ENCODE data around the gene TMEM116.

Gene TMEM116

DNA sequence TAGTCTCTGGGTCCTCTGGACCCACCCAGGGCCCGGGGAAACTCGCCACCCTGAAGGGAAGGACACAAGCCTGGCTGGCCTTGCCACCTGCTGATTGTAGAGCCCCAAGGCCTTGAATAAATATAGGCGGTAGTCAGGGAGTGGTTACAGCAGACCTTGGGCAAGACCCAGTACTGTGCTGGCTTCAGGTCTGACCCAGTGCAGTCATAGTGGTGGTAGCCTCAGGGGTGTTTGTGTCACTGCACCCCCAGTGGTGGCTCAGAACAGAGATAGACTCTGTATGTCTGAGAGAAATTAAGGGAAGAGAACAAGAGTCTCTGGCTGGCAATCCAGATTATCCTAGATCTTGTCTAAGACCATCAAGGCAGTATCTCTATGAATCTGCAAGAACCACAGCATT, 107.5 kb downstream of the TMEM116 start:
- in situ Hi-C loops (cut with HindIII; ENCODE audit: low sequenced_read_pairs): no loop called here

GRCh38 chr12:111904446-111904975, 108.5 kb downstream of the TMEM116 start:
- in situ Hi-C loops (cut with HindIII; ENCODE audit: low sequenced_read_pairs): no loop called here

DNA sequence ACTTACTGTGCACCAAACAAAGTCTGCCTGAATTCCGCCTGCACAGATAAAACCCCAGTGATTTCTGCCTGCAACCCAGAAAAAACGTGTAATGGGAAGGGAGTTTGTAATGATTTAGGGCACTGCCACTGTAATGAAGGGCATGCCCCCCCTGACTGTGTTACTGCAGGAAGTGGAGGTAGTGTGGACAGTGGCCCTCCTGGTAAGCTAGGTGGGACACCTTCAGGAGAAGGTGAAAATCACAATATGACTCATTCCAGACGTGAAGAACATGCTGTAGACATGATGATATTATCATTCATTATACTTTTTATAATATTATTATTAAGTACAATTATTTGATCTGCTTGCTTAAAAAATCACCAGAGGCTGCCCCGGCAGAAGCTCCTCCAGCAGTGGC, 111.8 kb downstream of the TMEM116 start:
- in situ Hi-C loops (cut with HindIII; ENCODE audit: low sequenced_read_pairs): no loop called here

DNA sequence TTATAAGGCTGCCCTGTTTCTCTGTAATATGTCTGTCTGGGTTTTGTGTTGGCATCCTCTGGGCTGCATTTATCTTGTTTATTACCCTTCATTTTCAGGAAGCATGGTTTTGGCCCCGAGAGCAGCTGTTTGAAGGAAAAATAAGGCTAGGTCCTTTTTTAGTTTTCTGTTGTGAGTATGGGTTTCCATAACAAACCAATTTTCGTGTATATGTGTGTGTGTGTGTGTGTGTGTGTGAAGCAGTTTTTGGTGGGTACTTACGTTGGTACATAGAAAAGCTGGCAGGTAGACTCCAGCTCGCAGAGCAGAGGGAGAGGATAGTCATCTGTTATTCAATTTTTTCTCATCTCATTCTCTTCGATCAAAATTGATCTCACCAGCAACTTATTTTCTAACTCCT, 118.4 kb downstream of the TMEM116 start:
- in situ Hi-C loops (cut with HindIII; ENCODE audit: low sequenced_read_pairs): no loop called here

- in situ Hi-C loops (cut with HindIII; ENCODE audit: low sequenced_read_pairs): no loop called here
Measured at GRCh38 chr12:111893287-111893686, 119.7 kb downstream of the TMEM116 start.

- in situ Hi-C loops (cut with HindIII; ENCODE audit: low sequenced_read_pairs): no loop called here
Measured at GRCh38 chr12:111887926-111888745, 124.8 kb downstream of the TMEM116 start.

DNA sequence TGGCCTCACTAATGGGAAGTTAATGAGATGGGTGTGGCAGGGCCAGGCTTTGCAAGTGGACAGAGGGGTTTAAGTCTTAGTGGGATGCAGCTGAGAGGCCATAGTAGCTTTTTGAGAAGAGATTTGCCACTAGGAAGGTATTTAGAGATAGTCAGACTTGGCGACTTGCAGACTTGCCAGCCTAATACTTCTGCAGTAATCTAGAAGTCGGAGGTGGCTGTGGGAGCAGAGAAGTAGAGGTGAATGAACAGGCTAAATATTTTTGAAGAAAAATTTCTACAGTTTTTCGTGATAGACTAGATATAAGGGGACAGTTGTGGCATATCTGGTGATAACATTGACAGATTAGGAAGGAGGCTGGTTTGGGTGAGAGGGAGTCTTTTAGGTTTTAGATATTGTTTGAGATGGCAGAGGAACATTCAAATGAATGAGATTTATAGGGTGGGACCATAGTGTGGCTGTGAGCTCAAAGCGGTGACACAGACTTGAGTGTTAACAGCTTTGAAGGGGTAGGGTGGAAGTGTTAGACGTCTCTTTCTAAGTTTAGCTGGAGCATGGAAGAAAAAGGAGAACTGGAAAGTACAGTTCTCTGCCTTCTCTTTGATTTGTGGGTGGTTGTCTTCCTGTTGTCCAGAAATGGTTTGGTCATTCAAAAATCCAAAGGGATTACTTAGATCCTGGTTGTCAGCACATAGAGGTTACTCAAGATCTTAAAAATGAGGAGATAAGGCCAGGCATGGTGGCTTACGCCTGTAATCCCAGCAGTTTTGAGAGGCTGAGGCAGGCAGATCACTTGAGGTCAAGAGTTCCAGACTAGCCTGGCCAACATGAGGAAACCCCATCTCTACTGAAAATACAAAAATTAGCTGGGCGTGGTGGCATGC, 126.1 kb downstream of the TMEM116 start:
- in situ Hi-C loops (cut with HindIII; ENCODE audit: low sequenced_read_pairs): no loop called here

DNA sequence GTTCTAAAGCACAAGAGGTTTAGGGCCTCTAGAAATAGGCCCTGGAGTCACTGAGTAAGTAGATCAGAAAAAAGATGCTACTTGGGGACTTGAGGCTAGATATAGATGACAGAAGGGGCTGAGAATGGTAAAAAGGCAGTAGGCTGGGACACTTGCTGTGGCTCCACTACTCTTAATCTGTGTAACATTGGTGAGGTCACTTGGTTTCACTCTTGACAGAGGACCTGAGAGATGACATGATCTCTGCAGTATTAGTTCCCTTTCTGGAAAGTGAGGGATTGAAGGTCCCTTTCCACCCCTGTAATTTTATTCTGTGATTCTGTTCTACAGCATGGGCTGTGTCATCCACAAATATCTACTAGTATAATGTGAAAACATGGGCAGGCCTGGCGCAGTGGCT, 131.2 kb downstream of the TMEM116 start:
- in situ Hi-C loops (cut with HindIII; ENCODE audit: low sequenced_read_pairs): loop anchor here (5.0 kb wide), 1 partner anchor 51 kb away; no protein-coding TSS in a partner anchor
